ENCODE results near the gene NUBP2. TPM values are rescaled to one million over a fixed set of nuclear protein-coding genes. Genes with fewer than 3 reads are reported as not detected.

Gene NUBP2
- total RNA-seq, 1 donor = 56.1 TPM

DNA sequence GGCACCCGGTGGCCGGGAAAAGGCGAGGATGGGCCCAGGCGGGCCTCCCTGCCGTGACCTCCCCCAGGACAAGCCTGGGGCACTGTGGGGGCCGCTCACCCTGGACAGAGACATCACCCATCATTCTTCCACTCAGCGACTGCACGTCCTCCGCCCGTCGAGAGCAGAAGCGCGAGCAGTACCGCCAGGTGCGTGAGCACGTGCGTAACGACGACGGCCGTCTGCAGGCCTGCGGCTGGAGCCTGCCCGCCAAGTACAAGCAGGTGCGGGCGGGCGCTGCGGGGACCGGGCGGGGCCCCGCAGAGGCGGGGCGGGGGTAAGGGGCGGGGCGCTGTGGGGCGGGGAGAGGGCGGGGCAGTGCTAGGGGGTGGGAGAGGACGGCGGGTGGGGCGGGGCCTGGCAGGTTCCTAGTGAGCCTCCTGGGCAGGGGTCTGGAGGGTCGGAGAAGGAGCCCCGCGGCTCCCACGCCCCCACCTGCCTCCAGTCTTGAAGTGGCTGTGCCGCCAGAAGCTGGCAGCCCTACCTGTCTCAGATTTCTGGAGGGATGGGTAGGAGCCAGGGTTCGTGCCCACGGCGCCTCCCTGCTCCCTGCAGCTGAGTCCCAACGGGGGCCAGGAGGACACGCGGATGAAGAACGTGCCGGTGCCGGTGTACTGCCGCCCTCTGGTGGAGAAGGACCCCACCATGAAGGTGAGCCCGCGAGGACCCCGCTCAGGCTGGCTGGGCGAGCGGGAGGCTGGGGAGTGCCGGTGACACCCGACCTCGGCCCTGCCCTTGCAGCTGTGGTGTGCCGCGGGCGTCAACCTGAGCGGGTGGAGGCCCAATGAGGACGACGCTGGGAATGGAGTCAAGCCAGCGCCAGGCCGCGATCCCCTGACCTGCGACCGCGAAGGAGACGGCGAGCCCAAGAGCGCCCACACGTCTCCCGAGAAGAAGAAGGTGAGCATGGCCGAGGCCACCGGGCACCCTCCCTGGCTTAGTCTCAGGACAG, 18.9 kb upstream of the NUBP2 start:
- Histone ChIP-seq H3K36me3 (ENCODE audit: insufficient read depth, low read length) (peaks cover 61% of the 10 kb centered on the region), H3K79me2 (ENCODE audit: insufficient read depth, low read length) (no peaks in the 10 kb centered on the region), H3K9me3 (ENCODE audit: low read depth, low read length) (no peaks in the 10 kb centered on the region), H3K27ac (ENCODE audit: low read depth, low read length) (no peak overlapping the region), H3K4me3 (ENCODE audit: insufficient read depth, low read length) (no peak overlapping the region), H3K4me1 (ENCODE audit: insufficient read depth, low read length) (no peaks in the 10 kb centered on the region), H4K20me1 (ENCODE audit: insufficient read depth, low read length) (peaks cover 7% of the 10 kb centered on the region), H3K27me3 (ENCODE audit: insufficient read depth, low read length) (no peaks in the 10 kb centered on the region), H2AFZ (ENCODE audit: low read length) (no peak overlapping the region), H3K4me2 (ENCODE audit: insufficient read depth, low read length) (no peak overlapping the region)
- peak; percentile 97 for DNase-seq (ENCODE audit: insufficient read length, low spot score, missing footprints)
- TF ChIP-seq CTCF (IDR thresholded peaks at IDR 0.05; ENCODE audit: extremely low read depth, low read depth, low read length) = peak; percentile 27

DNA sequence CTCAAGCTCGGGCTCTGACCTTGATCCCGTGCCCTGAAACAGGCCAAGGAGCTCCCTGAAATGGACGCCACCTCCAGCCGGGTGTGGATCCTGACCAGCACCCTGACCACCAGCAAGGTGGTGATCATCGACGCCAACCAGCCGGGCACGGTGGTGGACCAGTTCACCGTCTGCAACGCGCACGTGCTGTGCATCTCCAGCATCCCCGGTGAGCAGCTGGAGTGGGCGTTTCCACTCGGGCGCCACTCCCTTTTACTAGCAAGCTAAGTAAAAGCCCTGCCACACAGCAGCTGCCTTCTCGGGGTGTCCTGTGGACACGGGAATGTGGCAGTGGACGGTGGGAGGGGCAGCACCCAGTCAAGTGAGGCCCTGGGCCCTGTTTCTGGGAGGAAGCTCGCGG, 17.8 kb upstream of the NUBP2 start:
- TF ChIP-seq CTCF (IDR thresholded peaks at IDR 0.05; ENCODE audit: extremely low read depth, low read depth, low read length) = no peak
- Histone ChIP-seq H3K36me3 (ENCODE audit: insufficient read depth, low read length) (peaks cover 58% of the 10 kb centered on the region), H2AFZ (ENCODE audit: low read length) (no peak overlapping the region), H3K79me2 (ENCODE audit: insufficient read depth, low read length) (no peaks in the 10 kb centered on the region), H3K9me3 (ENCODE audit: low read depth, low read length) (no peaks in the 10 kb centered on the region), H4K20me1 (ENCODE audit: insufficient read depth, low read length) (peaks cover 9% of the 10 kb centered on the region), H3K4me1 (ENCODE audit: insufficient read depth, low read length) (no peaks in the 10 kb centered on the region), H3K27ac (ENCODE audit: low read depth, low read length) (no peak overlapping the region), H3K27me3 (ENCODE audit: insufficient read depth, low read length) (no peaks in the 10 kb centered on the region), H3K4me2 (ENCODE audit: insufficient read depth, low read length) (no peak overlapping the region), H3K4me3 (ENCODE audit: insufficient read depth, low read length) (no peak overlapping the region)
- no peak for DNase-seq (ENCODE audit: insufficient read length, low spot score, missing footprints)

GRCh38 chr16:1765826-1766225, 16.9 kb upstream of the NUBP2 start:
- no peak for TF ChIP-seq CTCF (IDR thresholded peaks at IDR 0.05; ENCODE audit: extremely low read depth, low read depth, low read length)

DNA sequence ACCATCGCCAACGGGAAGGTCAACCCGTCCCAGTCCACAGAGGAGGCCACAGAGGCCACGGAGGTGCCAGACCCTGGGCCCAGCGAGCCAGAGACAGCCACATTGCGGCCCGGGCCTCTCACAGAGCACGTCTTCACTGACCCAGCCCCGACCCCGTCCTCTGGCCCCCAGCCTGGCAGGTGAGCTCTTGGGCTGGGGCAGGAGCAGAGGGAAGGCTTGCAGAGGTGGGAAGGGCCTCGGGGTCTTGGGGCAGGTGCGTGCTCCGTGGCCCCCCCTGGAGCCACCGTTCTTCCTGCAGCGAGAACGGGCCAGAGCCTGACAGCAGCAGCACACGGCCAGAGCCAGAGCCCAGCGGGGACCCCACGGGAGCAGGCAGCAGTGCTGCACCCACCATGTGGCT, 16.5 kb upstream of the NUBP2 start:
- Histone ChIP-seq H3K9me3 (ENCODE audit: low read depth, low read length) (no peaks in the 10 kb centered on the region), H2AFZ (ENCODE audit: low read length) (no peak overlapping the region), H3K4me1 (ENCODE audit: insufficient read depth, low read length) (peaks cover 6% of the 10 kb centered on the region), H3K4me3 (ENCODE audit: insufficient read depth, low read length) (no peak overlapping the region), H3K36me3 (ENCODE audit: insufficient read depth, low read length) (peaks cover 47% of the 10 kb centered on the region), H3K27ac (ENCODE audit: low read depth, low read length) (no peak overlapping the region), H4K20me1 (ENCODE audit: insufficient read depth, low read length) (peaks cover 16% of the 10 kb centered on the region), H3K27me3 (ENCODE audit: insufficient read depth, low read length) (no peaks in the 10 kb centered on the region), H3K79me2 (ENCODE audit: insufficient read depth, low read length) (no peaks in the 10 kb centered on the region), H3K4me2 (ENCODE audit: insufficient read depth, low read length) (no peak overlapping the region)
- TF ChIP-seq CTCF (IDR thresholded peaks at IDR 0.05; ENCODE audit: extremely low read depth, low read depth, low read length) = no peak
- DNase-seq (ENCODE audit: insufficient read length, low spot score, missing footprints) = no peak

More at GRCh38 chr16:1765826-1766225, 16.9 kb upstream of the NUBP2 start:
- Histone ChIP-seq H3K36me3 (ENCODE audit: insufficient read depth, low read length) (peaks cover 50% of the 10 kb centered on the region), H3K79me2 (ENCODE audit: insufficient read depth, low read length) (no peaks in the 10 kb centered on the region), H3K27ac (ENCODE audit: low read depth, low read length) (no peak overlapping the region), H3K9me3 (ENCODE audit: low read depth, low read length) (no peaks in the 10 kb centered on the region), H2AFZ (ENCODE audit: low read length) (no peak overlapping the region), H3K27me3 (ENCODE audit: insufficient read depth, low read length) (no peaks in the 10 kb centered on the region), H3K4me2 (ENCODE audit: insufficient read depth, low read length) (no peak overlapping the region), H3K4me1 (ENCODE audit: insufficient read depth, low read length) (peaks cover 6% of the 10 kb centered on the region), H4K20me1 (ENCODE audit: insufficient read depth, low read length) (peaks cover 16% of the 10 kb centered on the region), H3K4me3 (ENCODE audit: insufficient read depth, low read length) (no peak overlapping the region)
- no peak for DNase-seq (ENCODE audit: insufficient read length, low spot score, missing footprints)

Measured in osteoblast (primary cell).